ENCODE results near the gene ABCF1. TPM values are rescaled to one million over a fixed set of nuclear protein-coding genes. Genes with fewer than 3 reads are reported as not detected.

ABCF1 gene
- total RNA-seq, 4 donors from 2014 or later: 39.0 to 60.8 (median 51.4) TPM

GRCh38 chr6:30615958-30616810 is 44.9 kb downstream of the ABCF1 start:
- intact Hi-C loops (cut with DNase I): loop anchor here (2.0 kb wide), 1 partner anchor 105 kb away; the partner anchor contains the start of gene TUBB
- Histone ChIP-seq H3K4me3 (peak overlapping the region; percentile 68 to 91 (median 76)), H3K27me3 (no peaks in the 10 kb centered on the region), H3K9me3 (no peaks in the 10 kb centered on the region), H3K4me1 (peaks cover 46 to 56% (median 52%) of the 10 kb centered on the region in 4 donors), H3K27ac (replicated peaks in 1 of 4) (peak overlapping the region; percentile 90 to 98 (median 96)), H3K36me3 (peaks cover 19 to 38% (median 28%) of the 10 kb centered on the region in 4 donors)
- WGBS: 0% methylated on average over 10 of the region's 10 CpGs
- TF ChIP-seq POLR2AphosphoS5 (IDR thresholded peaks at IDR 0.05): peak in 1 of 2 donors; percentile 69
- no peak for TF ChIP-seq CTCF (IDR thresholded peaks at IDR 0.05)
- TF ChIP-seq POLR2A (IDR thresholded peaks at IDR 0.05; ENCODE audit: low read depth): peak; percentile 31
- DNase-seq (ENCODE audit: extremely low spot score): no peak

- intact Hi-C loops (cut with DNase I): loop anchor here (2.0 kb wide), 1 partner anchor 104 kb away; the partner anchor contains the start of gene TUBB
- peaks cover 27 to 46% (median 36%) of the 10 kb centered on the region in 4 donors for H3K36me3 ChIP-seq
- H3K4me3 ChIP-seq: peak within 1 kb of the TSS; percentile 68 to 91 (median 76)
- under 1% methylated on average over 40 of the region's 40 CpGs for WGBS
- DNase-seq (ENCODE audit: extremely low spot score): peak; percentile 100
- H3K27ac ChIP-seq (replicated peaks in 1 of 4): peak within 1 kb of the TSS; percentile 90 to 98 (median 96)
- H3K4me1 ChIP-seq: peaks cover 38 to 48% (median 44%) of the 10 kb centered on the region in 4 donors
- no peaks in the 10 kb centered on the region for H3K9me3 ChIP-seq
- TF ChIP-seq POLR2A (IDR thresholded peaks at IDR 0.05; ENCODE audit: low read depth) (peak; percentile 99), POLR2AphosphoS5 (IDR thresholded peaks at IDR 0.05) (peak in 1 of 2 donors; percentile 97), CTCF (IDR thresholded peaks at IDR 0.05) (no peak), EP300 (IDR thresholded peaks at IDR 0.05) (no peak)
- H3K27me3 ChIP-seq: no peaks in the 10 kb centered on the region
Measured at GRCh38 chr6:30616811-30617564, 45.7 kb downstream of the ABCF1 start, which contains the start of gene PPP1R10. TSS of gene PPP1R10 (minus strand) at chr6:30617243. CDS start at chr6:30609944, 7,299 bp downstream.

- Histone ChIP-seq H3K27me3 (no peaks in the 10 kb centered on the region), H3K36me3 (peaks cover 34 to 53% (median 43%) of the 10 kb centered on the region in 4 donors), H3K27ac (replicated peaks in 1 of 4) (peak within 1 kb of the TSS; percentile 90 to 98 (median 96)), H3K4me1 (peaks cover 30 to 40% (median 37%) of the 10 kb centered on the region in 4 donors), H3K4me3 (peak within 1 kb of the TSS; percentile 68 to 91 (median 76)), H3K9me3 (no peaks in the 10 kb centered on the region)
- TF ChIP-seq POLR2A (IDR thresholded peaks at IDR 0.05; ENCODE audit: low read depth) (peak; percentile 84), EP300 (IDR thresholded peaks at IDR 0.05) (no peak), CTCF (IDR thresholded peaks at IDR 0.05) (no peak), POLR2AphosphoS5 (IDR thresholded peaks at IDR 0.05) (peak in 1 of 2 donors; percentile 94)
- WGBS: 0% methylated on average over 34 of the region's 34 CpGs
- intact Hi-C loops (cut with DNase I): loop anchor here (2.0 kb wide), 1 partner anchor 103 kb away; the partner anchor contains the start of gene TUBB
- peak; percentile 99 for DNase-seq (ENCODE audit: extremely low spot score)
Measured at GRCh38 chr6:30617565-30618269, 46.5 kb downstream of the ABCF1 start, which contains the start of gene MRPS18B. TSS of gene MRPS18B (plus strand) at chr6:30617840. CDS start at chr6:30617866, 26 bp downstream.

- H3K27ac ChIP-seq (replicated peaks in 1 of 4): peak overlapping the region; percentile 83 to 98 (median 93)
- H3K27me3 ChIP-seq: no peaks in the 10 kb centered on the region
- 14% methylated on average over 8 of the region's 8 CpGs for WGBS
- no peak for DNase-seq (ENCODE audit: extremely low spot score)
- H3K9me3 ChIP-seq: no peaks in the 10 kb centered on the region
- TF ChIP-seq POLR2A (IDR thresholded peaks at IDR 0.05; ENCODE audit: low read depth) (no peak), CTCF (IDR thresholded peaks at IDR 0.05) (no peak), POLR2AphosphoS5 (IDR thresholded peaks at IDR 0.05) (no peak), EP300 (IDR thresholded peaks at IDR 0.05) (no peak)
- peaks cover 24 to 34% (median 31%) of the 10 kb centered on the region in 4 donors for H3K4me1 ChIP-seq
- H3K4me3 ChIP-seq: peak overlapping the region; percentile 59 to 71 (median 70)
- H3K36me3 ChIP-seq: peaks cover 40 to 59% (median 49%) of the 10 kb centered on the region in 4 donors
- intact Hi-C loops (cut with DNase I): no loop called here
Measured at GRCh38 chr6:30618270-30618797, 47.1 kb downstream of the ABCF1 start.

All from esophagus muscularis mucosa (tissue), 4 donors.